ENCODE results near the gene STAM. TPM values are rescaled to one million over a fixed set of nuclear protein-coding genes. Genes with fewer than 3 reads are reported as not detected.

STAM gene
- total RNA-seq, 1 donor from 2014 or later, result 25.0 TPM

GRCh38 chr10:17671307-17671706 is 27.4 kb downstream of the STAM start:
- Mint-ChIP-seq H3K4me1 (peaks cover 41% of the 10 kb centered on the region), H3K27ac (no peak overlapping the region), H3K9me3 (no peaks in the 10 kb centered on the region), H3K36me3 (ENCODE audit: low read depth) (peaks cover 20% of the 10 kb centered on the region), H3K27me3 (no peaks in the 10 kb centered on the region), H3K4me3 (no peak overlapping the region)
- DNase-seq, result no peak
- intact Hi-C loops (cut with micrococcal nuclease), result no loop called here

- intact Hi-C loops (cut with micrococcal nuclease), result no loop called here
- Mint-ChIP-seq H3K4me1 (peaks cover 31% of the 10 kb centered on the region), H3K9me3 (no peaks in the 10 kb centered on the region), H3K27me3 (no peaks in the 10 kb centered on the region), H3K4me3 (no peak overlapping the region), H3K27ac (peak overlapping the region; percentile 12), H3K36me3 (ENCODE audit: low read depth) (peaks cover 13% of the 10 kb centered on the region)
- DNase-seq, result no peak
Measured at GRCh38 chr10:17673471-17674061, 29.6 kb downstream of the STAM start.

- DNase-seq, result no peak
- H3K9me3 Mint-ChIP-seq, result no peaks in the 10 kb centered on the region
- no peak overlapping the region for H3K4me3 Mint-ChIP-seq
- H3K27me3 Mint-ChIP-seq, result no peaks in the 10 kb centered on the region
- intact Hi-C loops (cut with micrococcal nuclease), result no loop called here
- peaks cover 18% of the 10 kb centered on the region for H3K36me3 Mint-ChIP-seq (ENCODE audit: low read depth)
- H3K27ac Mint-ChIP-seq, result no peak overlapping the region
- H3K4me1 Mint-ChIP-seq, result peaks cover 29% of the 10 kb centered on the region
Measured at GRCh38 chr10:17674566-17674965, 30.6 kb downstream of the STAM start.

- no peaks in the 10 kb centered on the region for H3K27me3 Mint-ChIP-seq
- intact Hi-C loops (cut with micrococcal nuclease), result no loop called here
- peaks cover 23% of the 10 kb centered on the region for H3K36me3 Mint-ChIP-seq (ENCODE audit: low read depth)
- H3K9me3 Mint-ChIP-seq, result no peaks in the 10 kb centered on the region
- H3K27ac Mint-ChIP-seq, result no peak overlapping the region
- DNase-seq, result no peak
- H3K4me1 Mint-ChIP-seq, result peaks cover 35% of the 10 kb centered on the region
- no peak overlapping the region for H3K4me3 Mint-ChIP-seq
Measured at GRCh38 chr10:17675638-17676037, 31.7 kb downstream of the STAM start.

- H3K4me1 Mint-ChIP-seq, result peaks cover 32% of the 10 kb centered on the region
- H3K27ac Mint-ChIP-seq, result no peak overlapping the region
- no peaks in the 10 kb centered on the region for H3K27me3 Mint-ChIP-seq
Measured at GRCh38 chr10:17676919-17677318, 33.0 kb downstream of the STAM start.

GRCh38 chr10:17682236-17682946 is 38.4 kb downstream of the STAM start:
- H3K4me1 Mint-ChIP-seq, result peaks cover 42% of the 10 kb centered on the region
- H3K4me3 Mint-ChIP-seq, result no peak overlapping the region
- no peaks in the 10 kb centered on the region for H3K9me3 Mint-ChIP-seq
- no peak overlapping the region for H3K27ac Mint-ChIP-seq
- no peak for DNase-seq
- H3K27me3 Mint-ChIP-seq, result no peaks in the 10 kb centered on the region
- H3K36me3 Mint-ChIP-seq (ENCODE audit: low read depth), result peaks cover 24% of the 10 kb centered on the region
- intact Hi-C loops (cut with micrococcal nuclease), result no loop called here

More at GRCh38 chr10:17676919-17677318, 33.0 kb downstream of the STAM start:
- Mint-ChIP-seq H3K9me3 (no peaks in the 10 kb centered on the region), H3K36me3 (ENCODE audit: low read depth) (peaks cover 23% of the 10 kb centered on the region), H3K4me3 (no peak overlapping the region)
- intact Hi-C loops (cut with micrococcal nuclease), result no loop called here
- DNase-seq, result no peak

GRCh38 chr10:17683541-17683940 is 39.6 kb downstream of the STAM start:
- Mint-ChIP-seq H3K27me3 (no peaks in the 10 kb centered on the region), H3K4me1 (peaks cover 42% of the 10 kb centered on the region), H3K36me3 (ENCODE audit: low read depth) (peaks cover 27% of the 10 kb centered on the region), H3K9me3 (no peaks in the 10 kb centered on the region), H3K4me3 (no peak overlapping the region), H3K27ac (no peak overlapping the region)
- intact Hi-C loops (cut with micrococcal nuclease), result no loop called here
- no peak for DNase-seq

- no peak overlapping the region for H3K27ac Mint-ChIP-seq
- H3K27me3 Mint-ChIP-seq, result no peaks in the 10 kb centered on the region
- H3K36me3 Mint-ChIP-seq (ENCODE audit: low read depth), result peaks cover 23% of the 10 kb centered on the region
- no peaks in the 10 kb centered on the region for H3K9me3 Mint-ChIP-seq
- H3K4me1 Mint-ChIP-seq, result peaks cover 35% of the 10 kb centered on the region
- no peak for DNase-seq
- H3K4me3 Mint-ChIP-seq, result no peak overlapping the region
- intact Hi-C loops (cut with micrococcal nuclease), result loop anchor here (2.0 kb wide), 1 partner anchor 16 kb away; no protein-coding TSS in a partner anchor
Measured at GRCh38 chr10:17684537-17684936, 40.6 kb downstream of the STAM start.

- Mint-ChIP-seq H3K4me3 (no peak overlapping the region), H3K4me1 (peaks cover 29% of the 10 kb centered on the region), H3K27ac (peak overlapping the region; percentile 26), H3K9me3 (no peaks in the 10 kb centered on the region), H3K27me3 (no peaks in the 10 kb centered on the region), H3K36me3 (ENCODE audit: low read depth) (peaks cover 20% of the 10 kb centered on the region)
- DNase-seq, result no peak
- intact Hi-C loops (cut with micrococcal nuclease), result loop anchor here (1.0 to 2.0 kb wide), 2 partner anchors 17 to 42 kb away; no protein-coding TSS in a partner anchor
Measured at GRCh38 chr10:17685233-17685840, 41.4 kb downstream of the STAM start.

- no peak for DNase-seq
- Mint-ChIP-seq H3K27ac (no peak overlapping the region), H3K9me3 (no peaks in the 10 kb centered on the region), H3K36me3 (ENCODE audit: low read depth) (peaks cover 23% of the 10 kb centered on the region), H3K27me3 (no peaks in the 10 kb centered on the region), H3K4me3 (no peak overlapping the region), H3K4me1 (peaks cover 23% of the 10 kb centered on the region)
- intact Hi-C loops (cut with micrococcal nuclease), result no loop called here
Measured at GRCh38 chr10:17687117-17687831, 43.3 kb downstream of the STAM start.

GRCh38 chr10:17689137-17689536 is 45.2 kb downstream of the STAM start:
- intact Hi-C loops (cut with micrococcal nuclease), result no loop called here
- H3K27me3 Mint-ChIP-seq, result no peaks in the 10 kb centered on the region
- peaks cover 28% of the 10 kb centered on the region for H3K36me3 Mint-ChIP-seq (ENCODE audit: low read depth)
- no peak for DNase-seq
- H3K4me1 Mint-ChIP-seq, result peaks cover 12% of the 10 kb centered on the region
- H3K4me3 Mint-ChIP-seq, result no peak overlapping the region
- H3K27ac Mint-ChIP-seq, result no peak overlapping the region
- H3K9me3 Mint-ChIP-seq, result no peaks in the 10 kb centered on the region

GRCh38 chr10:17693009-17693408 is 49.1 kb downstream of the STAM start:
- Mint-ChIP-seq H3K27me3 (no peaks in the 10 kb centered on the region), H3K4me3 (no peak overlapping the region), H3K27ac (peak overlapping the region; percentile 13), H3K36me3 (ENCODE audit: low read depth) (peaks cover 40% of the 10 kb centered on the region), H3K4me1 (peaks cover 4% of the 10 kb centered on the region), H3K9me3 (no peaks in the 10 kb centered on the region)
- DNase-seq, result no peak
- intact Hi-C loops (cut with micrococcal nuclease), result no loop called here

GRCh38 chr10:17698696-17699095 is 54.7 kb downstream of the STAM start:
- no peak for DNase-seq
- Mint-ChIP-seq H3K4me3 (no peak overlapping the region), H3K36me3 (ENCODE audit: low read depth) (peaks cover 38% of the 10 kb centered on the region), H3K4me1 (no peaks in the 10 kb centered on the region), H3K27me3 (no peaks in the 10 kb centered on the region), H3K27ac (no peak overlapping the region), H3K9me3 (no peaks in the 10 kb centered on the region)
- intact Hi-C loops (cut with micrococcal nuclease), result no loop called here

- H3K9me3 Mint-ChIP-seq, result no peaks in the 10 kb centered on the region
- H3K4me1 Mint-ChIP-seq, result no peaks in the 10 kb centered on the region
- no peak for DNase-seq
- peaks cover 37% of the 10 kb centered on the region for H3K36me3 Mint-ChIP-seq (ENCODE audit: low read depth)
- H3K27me3 Mint-ChIP-seq, result no peaks in the 10 kb centered on the region
- H3K27ac Mint-ChIP-seq, result no peak overlapping the region
- intact Hi-C loops (cut with micrococcal nuclease), result loop anchor here (5.0 kb wide), 1 partner anchor 59 kb away; the partner anchor contains the start of gene STAM
- no peak overlapping the region for H3K4me3 Mint-ChIP-seq
Measured at GRCh38 chr10:17701301-17701700, 57.4 kb downstream of the STAM start.
